Erythroblast (primary cell): ENCODE data around the gene COX11.

Source experiments
- GATA1 ChIP-seq: IDR thresholded peaks from 2 replicates; pipeline ENCODE4 v1.6.1; 2011; ENCODE audit warnings: low read depth, mild to moderate bottlenecking, control low read depth, low read length, moderate library complexity
- POLR2A ChIP-seq: IDR thresholded peaks from 2 replicates; pipeline ENCODE4 v1.6.1; 2011; ENCODE audit warnings: mild to moderate bottlenecking, low read length

- TF ChIP-seq POLR2A = no peak
- no peak for TF ChIP-seq GATA1
Measured at GRCh38 chr17:54920819-54921218, 47.6 kb downstream of the COX11 start.
